NCI-H226 (cell line): ENCODE data around the gene PTPRD.
A peak's percentile ranks its signal among the peaks of the same experiment; 100 is the strongest.

Source experiments
- DNase-seq: peaks from one replicate; pipeline ENCODE4 v3.0.0-alpha.2; 2015

The PTPRD gene

DNA sequence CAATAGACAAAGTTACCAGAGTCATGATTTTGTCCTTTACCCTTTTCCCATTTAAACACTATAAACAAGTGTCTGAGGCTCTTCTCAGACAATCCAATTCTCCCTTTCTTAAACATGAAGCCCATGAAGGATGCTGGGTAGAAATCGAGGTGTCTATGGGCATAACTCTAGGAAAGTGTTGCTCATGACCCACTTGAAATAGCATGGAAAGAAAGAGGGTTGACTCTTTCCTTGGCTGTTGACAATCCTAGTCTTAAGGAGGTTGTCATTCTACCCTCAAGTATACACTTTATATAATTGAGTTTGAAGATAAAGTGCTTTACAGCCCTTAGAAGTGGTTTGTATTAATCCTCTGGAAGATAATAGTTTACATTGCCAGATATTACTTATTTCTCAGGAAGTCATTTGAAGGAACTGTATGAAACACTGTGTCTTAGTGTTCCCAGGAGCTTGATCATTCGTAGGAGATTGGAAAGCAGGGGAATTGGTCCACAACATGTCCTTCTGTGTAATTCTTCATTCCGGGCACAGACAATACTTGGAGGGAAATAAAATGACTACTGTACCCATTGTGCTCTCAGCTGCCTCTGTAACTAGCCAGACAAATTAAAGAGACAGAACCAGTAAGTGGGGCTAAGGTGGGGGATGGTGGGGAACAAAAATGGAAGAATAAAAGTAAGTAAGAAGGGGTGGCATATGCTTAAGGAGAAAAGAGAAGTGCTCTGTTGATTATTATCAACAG lies 1734.9 kb downstream of the PTPRD start:
- DNase-seq: no peak

DNA sequence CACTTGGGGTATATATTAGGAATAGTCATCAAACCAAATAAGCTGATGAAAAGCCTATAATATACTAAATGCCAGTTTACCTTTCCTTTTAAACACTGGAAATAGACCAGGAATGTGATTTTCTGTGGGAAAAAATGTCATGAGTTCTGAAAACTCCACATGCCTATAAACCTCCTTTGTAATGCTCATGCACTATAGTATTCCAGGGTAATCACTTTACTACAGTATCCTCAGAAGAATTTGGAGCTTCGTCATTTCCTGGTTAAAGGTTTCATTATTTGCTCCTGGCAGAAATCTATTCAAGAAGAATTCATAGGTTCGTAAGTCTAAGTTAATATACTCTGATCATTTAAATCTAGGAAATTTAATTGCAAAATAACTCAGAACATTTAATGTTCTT lies 1736.5 kb downstream of the PTPRD start:
- DNase-seq: no peak

DNA sequence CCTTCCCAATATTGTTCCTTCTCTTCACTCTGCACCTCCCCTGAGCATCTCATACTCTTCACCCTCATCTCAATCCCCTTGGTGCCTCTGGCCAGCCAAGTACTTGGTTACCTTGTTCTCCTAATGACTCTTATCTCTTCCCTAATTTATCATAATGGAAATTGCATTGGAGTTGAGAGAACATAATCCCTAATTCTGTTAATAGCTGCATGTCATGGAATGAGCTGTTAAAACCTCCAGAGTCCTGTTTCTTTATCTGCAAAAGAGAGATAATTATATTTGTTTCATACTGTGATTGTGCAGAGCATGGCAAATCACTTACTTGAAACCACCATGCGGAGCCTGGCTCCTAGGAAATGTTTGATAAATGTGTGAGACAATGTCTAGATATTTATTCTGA lies 1738.3 kb downstream of the PTPRD start:
- no peak for DNase-seq

DNA sequence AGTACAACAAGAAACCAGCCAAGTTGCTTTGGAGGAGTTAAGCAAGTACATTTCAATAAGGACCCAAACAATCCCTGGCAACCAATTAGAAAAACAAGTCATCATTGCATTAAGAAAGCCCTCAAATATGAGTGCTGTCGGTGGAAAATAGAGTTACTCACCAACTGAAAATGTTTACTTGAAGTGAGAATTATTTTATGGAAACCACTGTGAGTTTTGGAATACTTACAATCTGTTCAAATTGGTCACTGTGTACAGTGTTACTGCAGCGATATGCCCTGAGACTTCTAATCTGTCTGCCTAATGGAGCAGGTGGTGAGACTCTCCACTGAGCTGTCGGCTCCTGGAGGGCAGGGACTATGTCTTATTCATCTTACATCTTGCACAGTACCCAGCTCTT lies 1740.0 kb downstream of the PTPRD start:
- no peak for DNase-seq

DNA sequence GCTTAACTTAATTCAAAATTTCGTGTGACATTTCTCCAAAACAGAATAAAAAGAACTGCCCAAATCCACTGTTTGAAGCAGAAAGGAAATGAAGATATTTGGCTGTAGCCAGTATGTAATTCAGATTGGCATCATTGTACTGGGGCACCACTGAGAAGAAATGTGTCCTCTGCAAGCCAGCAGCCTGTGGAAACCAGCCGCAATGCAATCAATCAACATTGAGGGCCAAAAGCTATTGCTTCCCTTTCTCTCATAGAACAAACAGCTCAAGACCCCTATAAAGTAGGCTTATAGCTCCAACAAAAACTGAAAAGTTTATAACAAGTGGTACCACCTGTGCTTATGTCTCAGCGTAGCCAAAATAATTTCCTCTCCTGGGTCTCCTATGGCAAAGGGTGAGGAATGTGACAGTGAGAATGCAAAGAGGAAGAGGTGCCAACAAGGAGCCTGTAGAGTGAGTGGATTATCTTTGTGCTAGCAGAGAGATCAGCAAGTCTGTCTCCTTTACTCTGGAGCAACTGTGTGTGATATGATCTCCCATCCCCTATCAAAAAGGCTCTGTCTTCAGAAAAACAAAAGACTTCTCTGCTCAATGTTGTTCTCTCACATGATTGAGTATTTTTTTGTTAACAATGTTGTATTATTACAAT lies 1740.9 kb downstream of the PTPRD start:
- DNase-seq: no peak

DNA sequence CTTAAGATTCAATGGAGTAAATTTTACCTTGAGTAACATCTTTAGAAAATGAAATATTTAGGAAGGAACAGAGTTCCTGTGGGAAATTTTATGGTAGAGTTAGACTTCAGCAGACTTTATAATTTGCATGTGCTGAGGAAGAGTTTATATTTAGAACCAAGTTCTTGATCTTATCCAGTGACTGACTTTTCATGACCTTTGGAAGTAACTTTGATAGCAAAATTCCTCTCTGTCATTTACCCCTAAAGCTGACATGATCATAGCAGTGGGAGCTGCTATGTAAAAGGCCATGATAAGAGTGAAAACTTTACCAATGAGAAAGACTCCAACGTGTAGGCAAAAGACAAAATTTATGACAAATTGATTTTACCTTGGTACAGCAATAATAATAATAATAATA lies 1741.4 kb downstream of the PTPRD start:
- no peak for DNase-seq

DNA sequence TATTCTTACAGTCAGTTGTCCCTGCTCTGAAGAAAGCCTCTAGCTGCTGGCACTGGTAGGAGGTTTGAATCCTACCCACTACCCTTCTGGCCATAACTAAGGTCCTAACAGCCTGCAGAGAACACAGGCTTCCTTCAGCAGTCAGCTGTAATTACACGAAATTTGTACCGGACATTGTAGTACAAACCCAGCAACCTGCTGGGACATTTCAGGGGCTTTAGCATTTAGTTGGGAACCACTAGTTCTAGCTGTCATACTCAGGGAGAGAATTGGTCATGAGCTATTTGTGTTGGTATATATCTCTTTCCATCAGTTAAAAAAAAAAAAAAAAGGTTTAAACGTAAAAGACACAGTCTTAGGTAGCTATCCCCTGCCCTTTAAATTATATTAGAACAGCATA lies 1743.0 kb downstream of the PTPRD start:
- no peak for DNase-seq

DNA sequence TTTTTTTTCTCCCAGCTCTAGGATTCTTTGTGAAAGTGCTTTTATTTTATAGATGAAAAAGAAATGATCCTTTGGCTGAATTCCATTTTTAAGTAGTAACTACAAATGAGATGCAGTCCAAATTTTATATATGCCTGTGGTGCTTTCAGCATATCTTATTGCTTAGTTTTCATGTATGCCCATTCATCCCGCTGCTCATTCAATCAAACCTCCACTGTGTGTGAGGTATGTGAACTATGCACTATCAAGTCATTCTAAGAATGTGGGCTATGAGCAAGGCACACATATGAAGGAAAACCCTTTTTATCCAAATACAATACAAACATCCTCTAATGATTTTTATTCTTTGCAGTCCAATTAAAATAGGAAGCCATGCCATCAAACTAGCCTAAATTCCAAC lies 1744.2 kb downstream of the PTPRD start:
- DNase-seq: peak; percentile 66

DNA sequence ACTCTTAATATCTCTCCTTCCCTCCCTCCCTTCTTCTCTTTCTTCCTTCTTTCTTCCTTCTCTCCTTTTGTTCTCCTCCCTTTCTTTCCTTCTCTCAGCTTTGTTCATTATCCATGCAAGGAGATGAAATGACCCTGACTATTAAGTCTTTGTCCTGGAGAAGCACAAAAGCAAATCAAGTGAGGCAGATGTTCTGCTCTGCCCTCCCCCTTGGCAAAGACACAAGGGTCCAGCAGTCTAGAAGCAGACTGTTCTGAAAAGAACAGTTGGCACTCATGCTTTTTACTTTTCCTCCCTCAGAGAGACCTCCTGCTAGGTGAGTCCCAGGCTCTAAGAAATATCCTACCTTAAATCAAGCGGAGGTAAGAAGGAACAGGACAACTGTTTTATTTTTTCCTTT lies 1745.7 kb downstream of the PTPRD start:
- DNase-seq: no peak

DNA sequence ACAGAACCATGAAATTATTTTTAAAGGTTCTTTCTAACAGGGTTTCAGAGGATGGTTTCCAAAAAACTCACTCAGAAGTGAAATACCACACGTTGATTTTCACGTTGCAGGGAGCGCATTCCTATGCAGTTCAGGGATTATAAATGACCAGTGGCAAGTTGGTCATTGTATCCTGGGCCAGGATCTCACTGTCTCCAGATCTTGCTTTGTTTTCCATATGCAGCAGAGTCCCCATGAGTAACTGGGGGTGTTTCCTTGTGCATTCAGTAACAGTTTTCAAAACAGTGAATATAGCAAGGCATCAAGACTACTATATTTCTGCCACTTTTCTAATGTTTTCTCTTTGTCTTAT lies 1748.3 kb downstream of the PTPRD start:
- no peak for DNase-seq

DNA sequence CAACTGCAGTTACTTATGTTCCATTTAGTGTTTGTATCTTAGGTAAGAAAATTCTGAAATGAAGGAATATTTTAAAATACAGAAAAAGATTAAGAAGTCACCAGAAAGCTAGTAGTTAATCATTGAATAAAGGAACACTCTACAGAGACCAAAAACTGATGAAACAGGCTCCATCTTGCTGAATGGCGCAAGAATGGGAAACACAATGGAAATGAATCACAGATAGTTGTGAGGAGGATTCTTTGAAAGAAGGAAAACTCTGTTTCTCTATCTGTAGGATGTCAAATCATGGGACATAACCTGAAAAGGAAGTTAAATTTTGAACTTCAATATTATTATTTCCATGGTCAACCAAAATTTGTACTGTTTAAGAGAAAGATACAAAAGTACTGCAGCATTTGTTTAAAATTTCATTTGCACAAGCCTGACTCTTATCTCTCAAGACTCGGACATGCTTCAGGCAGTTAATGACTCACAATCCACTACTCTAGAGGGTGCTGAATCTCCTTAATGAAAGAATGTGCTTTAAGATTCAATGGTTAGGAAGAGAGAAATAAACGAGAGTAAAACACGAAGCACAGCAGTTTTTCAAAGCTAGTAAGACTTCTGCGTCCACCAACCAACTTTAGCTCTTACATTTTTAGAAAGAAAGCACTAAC lies 1748.8 kb downstream of the PTPRD start:
- peak; percentile 87 for DNase-seq

DNA sequence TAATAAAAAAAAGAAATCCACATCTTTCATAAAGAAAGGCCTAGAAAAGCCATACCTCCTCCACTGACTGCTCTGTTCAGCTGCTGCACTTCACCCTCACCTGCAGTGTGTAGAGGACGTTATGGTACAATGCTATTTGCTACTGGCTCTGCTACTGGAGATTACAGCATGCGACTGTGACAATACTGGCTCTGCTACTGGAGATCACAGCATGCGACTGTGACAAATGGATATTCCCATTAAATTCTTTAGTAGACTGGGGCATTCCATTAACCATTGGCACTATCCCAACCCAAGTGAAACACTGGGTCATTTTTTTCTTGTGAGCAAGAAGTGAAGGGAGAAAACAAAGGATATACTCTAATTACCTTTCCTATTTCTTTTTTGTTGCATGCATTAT lies 1749.7 kb downstream of the PTPRD start:
- DNase-seq: no peak

DNA sequence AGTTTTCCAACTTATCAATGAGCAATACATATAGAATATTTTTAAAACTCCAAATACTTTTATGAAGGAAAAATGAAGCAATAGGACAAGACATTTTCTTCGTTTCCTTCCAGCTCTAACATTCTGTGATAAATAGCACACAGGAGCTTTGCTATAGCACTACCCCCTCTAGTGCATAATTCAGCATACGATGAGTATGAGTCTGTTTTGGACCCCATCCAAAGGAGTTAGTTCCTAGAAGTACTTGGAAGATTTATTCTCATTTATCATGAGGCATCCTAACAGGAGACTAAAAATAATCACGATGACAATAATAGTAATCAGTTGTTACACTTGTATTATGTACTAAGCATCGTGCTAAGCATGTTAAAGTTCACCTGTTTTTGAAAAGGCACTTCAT lies 1751.9 kb downstream of the PTPRD start:
- peak; percentile 74 for DNase-seq

DNA sequence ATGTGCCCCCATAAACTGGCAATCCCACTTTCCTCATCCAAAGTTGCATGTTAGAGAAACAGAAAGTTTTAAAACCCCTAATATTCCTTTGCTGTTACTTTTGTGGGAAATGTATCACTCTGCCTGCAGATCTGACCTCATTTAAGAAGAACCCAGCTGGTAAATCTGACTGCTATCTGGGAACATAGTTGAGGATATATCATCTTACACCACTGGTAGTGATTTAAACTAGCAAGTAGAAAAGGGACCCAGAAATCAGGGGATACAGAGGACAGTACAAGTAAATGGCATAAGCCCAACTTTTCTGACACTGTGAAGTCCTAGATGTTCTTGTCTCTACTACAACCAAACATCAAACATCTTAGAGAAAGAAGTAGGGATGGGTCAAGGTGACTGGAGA lies 1752.7 kb downstream of the PTPRD start:
- DNase-seq: no peak

DNA sequence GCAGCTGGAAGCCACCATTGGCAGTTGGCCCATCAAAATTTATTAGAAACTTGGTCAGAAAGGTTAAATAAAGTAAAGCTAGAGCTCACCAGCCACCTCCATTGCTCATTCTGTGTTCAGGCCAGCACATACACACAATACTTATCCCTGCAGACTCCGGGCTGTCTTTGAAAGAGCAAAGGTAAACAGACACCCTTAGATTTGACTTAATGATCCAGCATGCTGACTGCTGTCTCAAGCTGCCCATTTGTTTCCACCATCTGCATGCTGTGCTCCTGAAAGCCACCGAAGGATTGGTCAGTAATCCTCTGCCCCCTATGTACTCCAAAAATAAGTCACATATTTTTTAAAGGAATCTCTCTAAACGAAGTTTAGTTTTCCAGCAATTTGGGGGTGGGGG lies 1753.4 kb downstream of the PTPRD start:
- DNase-seq: no peak

DNA sequence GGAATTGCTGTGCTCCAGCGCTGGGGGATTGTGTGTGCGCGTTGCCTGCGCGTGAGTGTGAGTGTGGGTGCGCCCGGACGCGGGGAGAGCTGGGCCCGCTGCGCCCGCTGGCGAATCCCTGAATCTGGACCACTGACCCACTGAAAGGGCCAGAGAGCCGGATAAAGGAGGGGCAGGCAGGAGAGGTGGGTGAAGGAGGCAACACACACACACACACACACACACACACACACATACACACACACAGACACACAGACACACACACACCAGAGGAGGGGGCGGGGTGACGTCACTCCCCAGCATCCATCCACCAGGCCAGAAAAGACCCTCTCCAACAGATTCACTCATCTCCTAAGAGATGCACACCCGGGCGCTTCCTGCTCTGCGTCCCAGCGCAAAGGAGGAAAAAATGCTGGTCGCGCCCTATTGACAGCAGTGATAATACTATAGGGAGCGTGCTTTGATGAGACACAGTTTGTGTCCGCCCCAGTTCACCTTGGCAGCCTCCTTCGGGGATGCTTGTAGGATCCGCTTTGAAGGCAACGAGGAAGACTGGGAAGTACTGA lies 1754.1 kb downstream of the PTPRD start:
- no peak for DNase-seq

DNA sequence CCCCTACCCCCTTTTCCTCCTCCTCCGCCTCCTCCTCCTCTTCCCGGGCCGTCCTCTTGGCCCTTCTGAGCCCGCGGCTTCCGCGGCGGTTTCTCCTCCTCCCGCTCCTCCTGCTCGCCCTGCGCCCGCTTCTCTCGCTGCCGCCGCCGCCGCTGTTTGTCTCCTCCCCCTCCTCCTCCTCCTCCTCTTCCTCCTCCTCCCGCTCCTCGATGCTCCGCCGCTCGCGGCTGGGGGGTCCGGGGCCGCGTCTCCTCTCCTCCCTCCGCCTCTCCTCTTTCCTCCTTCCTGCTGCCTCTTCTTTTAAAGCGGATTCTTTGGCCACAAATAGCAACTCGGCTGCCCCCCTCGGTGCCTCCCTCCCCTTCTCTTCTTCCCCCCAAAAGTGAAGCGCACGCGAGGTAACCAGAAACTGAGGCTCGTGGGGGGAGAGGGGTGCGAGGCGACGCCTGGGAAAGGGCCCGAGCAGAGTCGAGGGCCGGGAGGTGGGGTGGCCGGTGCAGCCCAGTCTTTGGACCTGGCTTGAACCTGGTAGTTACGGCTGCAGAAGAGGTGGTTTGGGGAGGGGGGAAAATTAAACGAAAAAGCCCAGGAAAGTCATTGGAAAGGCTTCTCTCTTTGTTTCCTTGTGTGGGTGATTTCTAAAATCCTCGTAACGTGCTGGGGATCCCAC lies 1754.7 kb downstream of the PTPRD start:
- DNase-seq: peak; percentile 45

DNA sequence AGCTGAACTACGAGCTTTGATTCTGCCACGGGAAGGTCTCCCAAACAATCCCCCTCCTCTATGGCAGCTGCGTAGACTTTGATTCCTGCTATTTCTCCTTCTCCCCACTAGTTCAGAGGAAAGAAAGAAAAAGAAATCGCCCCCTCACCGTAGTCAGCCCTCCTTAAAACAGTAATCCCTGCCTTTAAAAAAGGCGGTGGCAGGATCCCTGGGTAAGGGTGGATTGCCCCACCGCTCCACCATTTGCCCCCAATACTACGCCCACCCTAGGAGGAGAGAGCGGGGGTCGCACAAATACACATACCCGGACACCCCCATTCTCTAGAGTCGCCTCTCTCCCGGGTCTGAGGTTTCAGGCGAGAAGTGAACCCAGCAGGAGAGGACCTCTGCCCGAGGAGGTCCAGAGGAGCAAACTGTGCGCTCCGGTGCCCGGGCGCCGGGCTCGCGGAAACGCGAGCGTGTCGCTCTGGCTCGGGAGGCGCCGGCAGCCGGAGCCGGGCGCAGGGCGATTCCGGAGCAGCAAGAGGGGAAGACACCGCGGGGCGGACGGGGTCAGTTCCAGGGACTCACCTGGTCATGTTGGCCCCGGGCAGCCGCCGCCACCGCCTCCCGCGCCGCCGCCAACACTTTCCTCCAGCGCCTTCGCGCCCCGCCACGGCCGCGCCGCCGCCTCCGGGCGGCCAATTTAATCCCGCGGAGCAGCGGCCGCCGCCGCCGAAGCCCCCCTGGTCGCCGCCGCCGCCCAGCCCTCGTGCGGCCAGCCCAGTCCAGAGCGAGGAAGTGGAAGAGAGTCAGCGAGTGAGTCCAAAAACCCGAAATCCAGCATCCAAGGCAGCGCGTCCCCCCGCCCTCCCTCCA lies 1755.5 kb downstream of the PTPRD start:
- DNase-seq: no peak

DNA sequence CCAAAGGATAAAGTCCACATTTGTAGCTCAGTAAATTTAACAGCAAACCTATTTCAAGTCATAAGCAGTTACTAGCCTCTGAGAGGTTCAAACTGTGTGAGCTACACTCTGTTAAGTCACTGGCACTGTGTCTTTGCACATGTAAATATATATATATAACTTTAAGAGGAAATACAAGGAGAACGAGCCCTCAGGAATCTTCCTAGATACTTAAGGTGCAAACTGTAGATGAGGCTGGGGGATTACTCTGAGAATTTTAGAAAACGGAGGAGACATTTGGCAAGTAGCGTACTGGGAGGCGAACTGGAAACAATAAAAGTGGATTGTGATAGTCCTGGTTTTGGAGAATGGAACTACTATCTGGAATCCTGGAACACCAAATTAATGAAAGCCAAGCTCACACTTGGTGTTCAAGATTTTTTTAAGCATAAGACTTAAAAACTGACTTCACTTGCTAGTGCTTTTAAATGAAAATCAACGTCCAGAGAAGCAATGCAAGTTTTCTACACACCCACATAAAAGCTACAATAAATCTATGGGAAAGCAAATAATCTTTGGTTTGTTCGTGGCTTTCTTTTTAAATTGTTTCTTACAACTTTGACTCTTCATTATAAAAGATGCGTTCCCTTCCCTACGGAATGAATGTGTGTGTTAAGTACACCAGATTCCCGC lies 1756.3 kb downstream of the PTPRD start:
- DNase-seq: no peak

DNA sequence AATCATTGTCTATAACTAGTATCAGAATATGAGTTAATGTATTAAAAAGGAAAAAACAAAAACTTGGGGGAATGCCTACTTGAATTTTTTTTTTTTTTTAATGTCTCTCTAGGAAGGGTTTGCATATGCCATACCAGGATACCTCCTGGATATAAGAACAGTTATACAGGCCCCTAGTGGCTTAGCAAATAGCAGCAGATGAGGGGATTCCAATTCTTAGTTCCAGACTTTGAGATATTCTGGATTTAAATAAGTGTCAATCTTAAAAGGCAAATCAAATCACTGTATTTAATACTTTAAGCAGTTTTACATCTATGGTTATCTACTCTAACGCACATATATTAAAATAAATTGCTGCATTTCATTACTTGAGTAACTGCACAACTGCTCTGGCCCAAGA lies 1757.8 kb downstream of the PTPRD start:
- DNase-seq: peak; percentile 20

DNA sequence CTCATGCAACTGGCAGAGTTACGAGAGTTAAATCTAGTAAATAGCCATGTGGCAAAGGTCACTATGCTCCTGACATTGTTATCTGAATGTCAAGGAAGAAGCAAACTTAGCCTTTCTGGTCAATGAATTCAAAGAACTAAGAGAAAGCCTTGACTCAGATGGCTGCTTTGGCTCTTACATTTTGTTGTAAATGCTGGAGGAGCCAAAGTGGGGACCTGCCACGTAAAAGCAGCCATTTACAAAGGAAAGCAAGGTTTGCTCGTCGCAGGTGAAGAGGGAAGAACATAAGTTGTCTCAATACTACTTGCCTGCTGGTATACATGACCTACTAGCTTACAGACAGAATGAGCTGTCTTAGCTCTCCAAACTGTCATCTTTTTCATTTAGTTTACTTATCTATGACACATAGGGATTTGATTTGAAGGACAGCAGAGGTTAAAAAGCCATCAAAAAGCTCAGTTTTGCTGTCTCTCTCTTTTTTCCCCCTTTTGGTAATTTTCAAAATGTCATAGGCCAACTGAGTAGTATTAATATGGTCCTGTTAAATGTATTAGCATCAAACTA lies 1760.4 kb downstream of the PTPRD start:
- no peak for DNase-seq

DNA sequence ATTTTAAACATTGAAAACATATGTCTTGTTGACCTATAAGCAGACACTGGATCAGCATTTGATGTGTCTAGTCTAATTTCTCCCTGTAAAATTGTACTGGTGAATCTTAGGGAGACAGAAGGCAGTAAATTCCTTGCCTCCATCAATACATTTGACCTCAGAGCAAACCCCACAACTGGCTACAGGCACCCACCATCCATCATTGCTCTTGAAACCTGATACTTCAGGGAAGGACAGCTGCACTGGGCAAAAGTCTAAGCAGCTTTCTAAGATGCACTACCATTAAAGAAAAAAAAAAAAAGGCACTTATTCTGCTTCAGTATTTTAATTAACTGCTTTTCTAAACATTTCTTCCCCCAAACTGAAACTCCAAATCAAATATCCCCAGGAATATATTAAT lies 1761.9 kb downstream of the PTPRD start:
- no peak for DNase-seq
